ENCODE data around the gene ZBTB8OS.
A peak's percentile ranks its signal among the peaks of the same experiment; 100 is the strongest.
"Not testable (repeated sequence)": the region's sequence is repeated elsewhere in the genome, so short reads cannot be mapped to it uniquely, and the experiment has no call there.

The ZBTB8OS gene

GRCh38 chr1:32650248-32650751 is at the start of gene ZBTB8OS:
ZBTB8OS (minus strand) TSS chr1:32650550; CDS start chr1:32650529, 21 bp downstream.
- peak; percentile 88 for DNase-seq (ENCODE audit: low spot score)

GRCh38 chr1:32696996-32697395 is 46.6 kb upstream of the ZBTB8OS start:
- not testable (repeated sequence) for DNase-seq (ENCODE audit: low spot score)

GRCh38 chr1:32696041-32696440 is 45.7 kb upstream of the ZBTB8OS start:
- no peak for DNase-seq (ENCODE audit: low spot score)

GRCh38 chr1:32695098-32695904 is 45.0 kb upstream of the ZBTB8OS start:
- no peak for DNase-seq (ENCODE audit: low spot score)

GRCh38 chr1:32693455-32694174 is 43.3 kb upstream of the ZBTB8OS start:
- DNase-seq (ENCODE audit: low spot score) = no peak

GRCh38 chr1:32686387-32686786 is 36.0 kb upstream of the ZBTB8OS start:
- DNase-seq (ENCODE audit: low spot score) = no peak

GRCh38 chr1:32685498-32685897 is 35.1 kb upstream of the ZBTB8OS start:
- no peak for DNase-seq (ENCODE audit: low spot score)

- DNase-seq (ENCODE audit: low spot score) = no peak
Observed at GRCh38 chr1:32684167-32684811, 33.9 kb upstream of the ZBTB8OS start.

GRCh38 chr1:32683397-32683796 is 33.0 kb upstream of the ZBTB8OS start:
- DNase-seq (ENCODE audit: low spot score) = no peak

GRCh38 chr1:32681999-32682398 is 31.6 kb upstream of the ZBTB8OS start:
- no peak for DNase-seq (ENCODE audit: low spot score)

- DNase-seq (ENCODE audit: low spot score) = no peak
Observed at GRCh38 chr1:32681509-32681908, 31.2 kb upstream of the ZBTB8OS start.

- DNase-seq (ENCODE audit: low spot score) = no peak
Observed at GRCh38 chr1:32680642-32681041, 30.3 kb upstream of the ZBTB8OS start.

- not testable (repeated sequence) for DNase-seq (ENCODE audit: low spot score)
Observed at GRCh38 chr1:32679993-32680392, 29.6 kb upstream of the ZBTB8OS start.

GRCh38 chr1:32676945-32677344 is 26.6 kb upstream of the ZBTB8OS start:
- DNase-seq (ENCODE audit: low spot score) = no peak

GRCh38 chr1:32668716-32669115 is 18.4 kb upstream of the ZBTB8OS start:
- not testable (repeated sequence) for DNase-seq (ENCODE audit: low spot score)

GRCh38 chr1:32666901-32667566 is 16.7 kb upstream of the ZBTB8OS start:
- no peak for DNase-seq (ENCODE audit: low spot score)

- no peak for DNase-seq (ENCODE audit: low spot score)
Observed at GRCh38 chr1:32665915-32666314, 15.6 kb upstream of the ZBTB8OS start.

- no peak for DNase-seq (ENCODE audit: low spot score)
Observed at GRCh38 chr1:32659581-32659980, 9.2 kb upstream of the ZBTB8OS start.

GRCh38 chr1:32652244-32652962 is 2.1 kb upstream of the ZBTB8OS start:
- DNase-seq (ENCODE audit: low spot score) = no peak

GRCh38 chr1:32651461-32652073 is 1.2 kb upstream of the ZBTB8OS start:
- DNase-seq (ENCODE audit: low spot score) = no peak

All from iPS-NIHi11 (cell line).